ENCODE data around the gene E2F8. TPM values are rescaled to one million over a fixed set of nuclear protein-coding genes. Genes with fewer than 3 reads are reported as not detected.

Gene E2F8
- total and polyA plus RNA-seq, 2 donors (not counting 1 experiment from before 2014, with no cell fraction given), result 0.17 to 0.94 TPM

DNA sequence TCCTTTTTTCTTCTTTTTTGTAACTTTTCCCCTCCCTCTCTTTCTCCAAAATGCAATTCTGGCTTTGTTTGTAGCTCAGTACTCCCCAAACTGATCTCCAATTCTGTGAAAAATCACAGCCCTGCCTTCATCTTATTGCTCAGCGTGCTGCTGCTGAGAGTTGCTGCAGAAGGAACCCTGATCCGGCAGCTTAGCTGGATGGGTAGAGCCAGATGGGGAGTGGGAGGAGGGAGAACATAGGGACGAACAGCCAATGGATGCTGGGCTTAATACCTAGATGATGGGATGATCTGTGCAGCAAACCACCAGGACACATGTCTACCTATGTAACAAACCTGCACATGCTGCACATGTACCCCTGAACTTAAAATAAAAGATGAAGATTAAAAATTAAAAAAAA lies 47.5 kb upstream of the E2F8 start:
- Histone ChIP-seq H3K27ac (ENCODE audit: insufficient read depth, low read length) (no peak overlapping the region), H3K9ac (ENCODE audit: insufficient read depth, low read length) (no peak overlapping the region), H4K20me1 (ENCODE audit: control insufficient read depth, extremely low read depth, insufficient read depth, low read length) (no peaks in the 10 kb centered on the region), H2AFZ (ENCODE audit: low read length) (no peak overlapping the region), H3K36me3 (ENCODE audit: control insufficient read depth, insufficient read depth, low read length) (no peaks in the 10 kb centered on the region), H3K27me3 (ENCODE audit: control insufficient read depth, insufficient read depth, low read length) (peaks cover 7% of the 10 kb centered on the region), H3K79me2 (ENCODE audit: control insufficient read depth, insufficient read depth, low read length) (no peaks in the 10 kb centered on the region), H3K4me1 (ENCODE audit: control insufficient read depth, extremely low read depth, insufficient read depth, low read length) (no peaks in the 10 kb centered on the region), H3K4me2 (ENCODE audit: extremely low read depth, insufficient read depth, low read length) (no peak overlapping the region), H3K4me3 (replicated peaks in 1 of 4; ENCODE audit: control extremely low read depth in 1 of 4, insufficient read depth in 1 of 4, low read depth in 3 of 4, low read length in 4 of 4) (no peak overlapping the region), H3K9me3 (ENCODE audit: control insufficient read depth, insufficient read depth, low read depth, low read length) (no peaks in the 10 kb centered on the region)
- TF ChIP-seq, protein P1, sequence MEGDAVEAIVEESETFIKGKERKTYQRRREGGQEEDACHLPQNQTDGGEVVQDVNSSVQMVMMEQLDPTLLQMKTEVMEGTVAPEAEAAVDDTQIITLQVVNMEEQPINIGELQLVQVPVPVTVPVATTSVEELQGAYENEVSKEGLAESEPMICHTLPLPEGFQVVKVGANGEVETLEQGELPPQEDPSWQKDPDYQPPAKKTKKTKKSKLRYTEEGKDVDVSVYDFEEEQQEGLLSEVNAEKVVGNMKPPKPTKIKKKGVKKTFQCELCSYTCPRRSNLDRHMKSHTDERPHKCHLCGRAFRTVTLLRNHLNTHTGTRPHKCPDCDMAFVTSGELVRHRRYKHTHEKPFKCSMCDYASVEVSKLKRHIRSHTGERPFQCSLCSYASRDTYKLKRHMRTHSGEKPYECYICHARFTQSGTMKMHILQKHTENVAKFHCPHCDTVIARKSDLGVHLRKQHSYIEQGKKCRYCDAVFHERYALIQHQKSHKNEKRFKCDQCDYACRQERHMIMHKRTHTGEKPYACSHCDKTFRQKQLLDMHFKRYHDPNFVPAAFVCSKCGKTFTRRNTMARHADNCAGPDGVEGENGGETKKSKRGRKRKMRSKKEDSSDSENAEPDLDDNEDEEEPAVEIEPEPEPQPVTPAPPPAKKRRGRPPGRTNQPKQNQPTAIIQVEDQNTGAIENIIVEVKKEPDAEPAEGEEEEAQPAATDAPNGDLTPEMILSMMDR (conservative IDR thresholded peaks at IDR 0.05 in 1 of 2, IDR thresholded peaks at IDR 0.05 in 1 of 2; ENCODE audit: low read depth in 1 of 2, low read length in 2 of 2), result no peak
- no peak for DNase-seq (ENCODE audit: low read depth in 2 of 2)

DNA sequence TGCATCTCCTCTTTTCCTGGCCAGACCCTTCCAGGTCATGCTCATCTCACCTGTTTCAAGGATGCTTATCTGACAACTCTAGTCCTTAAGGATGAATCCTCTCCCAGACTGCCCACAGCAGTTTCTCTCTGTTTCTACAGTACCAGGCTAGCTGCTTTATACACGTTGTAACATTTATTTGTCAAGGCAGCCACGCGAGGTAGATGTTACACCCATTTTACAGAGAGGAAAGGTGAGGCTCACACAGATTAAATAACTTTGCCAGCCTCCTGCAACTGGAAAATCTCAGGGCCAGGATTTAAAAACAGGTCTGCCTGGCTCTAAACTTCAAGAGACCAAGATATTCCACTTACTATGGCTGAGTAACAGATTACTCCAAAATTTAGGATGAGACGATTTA lies 45.7 kb upstream of the E2F8 start:
- Histone ChIP-seq H3K27me3 (ENCODE audit: control insufficient read depth, insufficient read depth, low read length) (peaks cover 7% of the 10 kb centered on the region), H4K20me1 (ENCODE audit: control insufficient read depth, extremely low read depth, insufficient read depth, low read length) (no peaks in the 10 kb centered on the region), H3K9ac (ENCODE audit: insufficient read depth, low read length) (no peak overlapping the region), H3K4me1 (ENCODE audit: control insufficient read depth, extremely low read depth, insufficient read depth, low read length) (no peaks in the 10 kb centered on the region), H3K27ac (ENCODE audit: insufficient read depth, low read length) (no peak overlapping the region), H3K4me2 (ENCODE audit: extremely low read depth, insufficient read depth, low read length) (no peak overlapping the region), H3K79me2 (ENCODE audit: control insufficient read depth, insufficient read depth, low read length) (no peaks in the 10 kb centered on the region), H3K36me3 (ENCODE audit: control insufficient read depth, insufficient read depth, low read length) (no peaks in the 10 kb centered on the region), H3K9me3 (ENCODE audit: control insufficient read depth, insufficient read depth, low read depth, low read length) (no peaks in the 10 kb centered on the region), H2AFZ (ENCODE audit: low read length) (no peak overlapping the region), H3K4me3 (replicated peaks in 1 of 4; ENCODE audit: control extremely low read depth in 1 of 4, insufficient read depth in 1 of 4, low read depth in 3 of 4, low read length in 4 of 4) (no peak overlapping the region)
- TF ChIP-seq, protein P1 (conservative IDR thresholded peaks at IDR 0.05 in 1 of 2, IDR thresholded peaks at IDR 0.05 in 1 of 2; ENCODE audit: low read depth in 1 of 2, low read length in 2 of 2), result no peak
- no peak for TF ChIP-seq EZH2 (IDR thresholded peaks at IDR 0.05; ENCODE audit: low read length, missing control alignments)
- no peak for DNase-seq (ENCODE audit: low read depth in 2 of 2)

DNA sequence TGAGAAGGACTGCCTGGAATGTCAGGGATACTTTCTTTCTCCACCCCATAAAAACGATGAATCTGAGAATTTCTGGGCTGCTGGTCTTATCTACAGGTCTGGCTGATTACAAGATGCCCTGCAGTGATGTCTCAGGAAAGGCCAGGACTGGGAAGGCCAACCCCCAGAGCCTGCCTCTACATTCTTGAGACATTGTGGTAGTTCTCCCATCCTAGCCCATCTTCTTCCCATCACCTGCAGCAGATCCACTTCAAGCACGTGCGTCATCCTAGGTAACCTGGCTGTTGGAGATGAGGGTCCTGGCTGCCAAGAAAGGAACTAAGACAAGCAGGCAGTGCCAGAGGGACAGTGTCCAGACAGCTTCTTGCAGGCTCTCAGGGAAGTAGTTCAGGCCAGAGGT lies 44.1 kb upstream of the E2F8 start:
- H3K79me2 ChIP-seq (ENCODE audit: control insufficient read depth, insufficient read depth, low read length), result no peaks in the 10 kb centered on the region
- no peak for DNase-seq (ENCODE audit: low read depth in 2 of 2)
- no peaks in the 10 kb centered on the region for H3K9me3 ChIP-seq (ENCODE audit: control insufficient read depth, insufficient read depth, low read depth, low read length)
- TF ChIP-seq, protein P1 (conservative IDR thresholded peaks at IDR 0.05 in 1 of 2, IDR thresholded peaks at IDR 0.05 in 1 of 2; ENCODE audit: low read depth in 1 of 2, low read length in 2 of 2), result no peak
- no peak for TF ChIP-seq EZH2 (IDR thresholded peaks at IDR 0.05; ENCODE audit: low read length, missing control alignments)
- H3K9ac ChIP-seq (ENCODE audit: insufficient read depth, low read length), result no peak overlapping the region
- no peaks in the 10 kb centered on the region for H3K4me1 ChIP-seq (ENCODE audit: control insufficient read depth, extremely low read depth, insufficient read depth, low read length)
- no peak overlapping the region for H3K4me2 ChIP-seq (ENCODE audit: extremely low read depth, insufficient read depth, low read length)
- H2AFZ ChIP-seq (ENCODE audit: low read length), result no peak overlapping the region
- H3K27ac ChIP-seq (ENCODE audit: insufficient read depth, low read length), result no peak overlapping the region
- peaks cover 7% of the 10 kb centered on the region for H3K27me3 ChIP-seq (ENCODE audit: control insufficient read depth, insufficient read depth, low read length)
- H3K36me3 ChIP-seq (ENCODE audit: control insufficient read depth, insufficient read depth, low read length), result no peaks in the 10 kb centered on the region
- H3K4me3 ChIP-seq (replicated peaks in 1 of 4; ENCODE audit: control extremely low read depth in 1 of 4, insufficient read depth in 1 of 4, low read depth in 3 of 4, low read length in 4 of 4), result no peak overlapping the region
- H4K20me1 ChIP-seq (ENCODE audit: control insufficient read depth, extremely low read depth, insufficient read depth, low read length), result no peaks in the 10 kb centered on the region

Data from fibroblast of lung (primary cell).